Measurements from ENCODE around the gene EXOC3L2. TPM values are rescaled to one million over a fixed set of nuclear protein-coding genes. Genes with fewer than 3 reads are reported as not detected.

EXOC3L2 gene
- total RNA-seq, 1 donor from 2014 or later, result 5.5 TPM

DNA sequence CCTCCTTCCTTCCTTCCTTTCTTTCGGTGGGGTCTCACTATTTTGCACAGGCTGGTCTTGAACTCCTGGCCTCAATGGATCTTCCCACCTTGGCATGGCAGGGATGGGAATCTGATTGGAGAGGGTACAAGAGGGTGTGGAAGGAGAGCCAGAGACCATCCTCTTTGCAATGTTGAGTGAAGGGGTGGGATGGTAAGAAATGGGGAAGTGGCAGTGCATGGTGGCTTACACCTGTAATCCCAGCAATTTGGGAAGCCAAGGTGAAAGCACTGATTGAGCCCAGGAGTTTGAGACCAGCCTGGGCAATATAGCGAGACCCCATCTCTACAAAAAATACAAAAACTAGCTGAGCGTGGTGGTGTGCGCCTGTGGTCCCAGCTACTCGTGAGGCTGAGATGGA lies 61.1 kb downstream of the EXOC3L2 start:
- no peaks in the 10 kb centered on the region for H3K9me3 Mint-ChIP-seq (ENCODE audit: unreplicated experiment)
- no peak overlapping the region for H3K27ac Mint-ChIP-seq (ENCODE audit: unreplicated experiment)
- no peak for TF ChIP-seq CTCF (IDR thresholded peaks at IDR 0.05; ENCODE audit: unreplicated experiment)
- H3K4me3 Mint-ChIP-seq (ENCODE audit: unreplicated experiment), result no peak overlapping the region
- H3K36me3 Mint-ChIP-seq (ENCODE audit: low read depth, unreplicated experiment), result peaks cover 12% of the 10 kb centered on the region
- peaks cover 23% of the 10 kb centered on the region for H3K4me1 Mint-ChIP-seq (ENCODE audit: unreplicated experiment)
- peaks cover 10% of the 10 kb centered on the region for H3K27me3 Mint-ChIP-seq (ENCODE audit: unreplicated experiment)
- DNase-seq (ENCODE audit: low spot score), result no peak

GRCh38 chr19:45182758-45183157 lies 62.4 kb downstream of the EXOC3L2 start:
- peaks cover 28% of the 10 kb centered on the region for H3K4me1 Mint-ChIP-seq (ENCODE audit: unreplicated experiment)
- no peaks in the 10 kb centered on the region for H3K9me3 Mint-ChIP-seq (ENCODE audit: unreplicated experiment)
- H3K4me3 Mint-ChIP-seq (ENCODE audit: unreplicated experiment), result peak overlapping the region; percentile 35
- no peak for DNase-seq (ENCODE audit: low spot score)
- no peak overlapping the region for H3K27ac Mint-ChIP-seq (ENCODE audit: unreplicated experiment)
- peaks cover 14% of the 10 kb centered on the region for H3K27me3 Mint-ChIP-seq (ENCODE audit: unreplicated experiment)
- peaks cover 17% of the 10 kb centered on the region for H3K36me3 Mint-ChIP-seq (ENCODE audit: low read depth, unreplicated experiment)
- TF ChIP-seq CTCF (IDR thresholded peaks at IDR 0.05; ENCODE audit: unreplicated experiment), result no peak

GRCh38 chr19:45180936-45181335 lies 64.3 kb downstream of the EXOC3L2 start:
- Mint-ChIP-seq H3K4me1 (ENCODE audit: unreplicated experiment) (peaks cover 33% of the 10 kb centered on the region), H3K9me3 (ENCODE audit: unreplicated experiment) (no peaks in the 10 kb centered on the region), H3K4me3 (ENCODE audit: unreplicated experiment) (peak overlapping the region; percentile 85), H3K27ac (ENCODE audit: unreplicated experiment) (peak overlapping the region; percentile 52), H3K36me3 (ENCODE audit: low read depth, unreplicated experiment) (peaks cover 17% of the 10 kb centered on the region), H3K27me3 (ENCODE audit: unreplicated experiment) (peaks cover 12% of the 10 kb centered on the region)
- no peak for DNase-seq (ENCODE audit: low spot score)
- TF ChIP-seq CTCF (IDR thresholded peaks at IDR 0.05; ENCODE audit: unreplicated experiment), result no peak

DNA sequence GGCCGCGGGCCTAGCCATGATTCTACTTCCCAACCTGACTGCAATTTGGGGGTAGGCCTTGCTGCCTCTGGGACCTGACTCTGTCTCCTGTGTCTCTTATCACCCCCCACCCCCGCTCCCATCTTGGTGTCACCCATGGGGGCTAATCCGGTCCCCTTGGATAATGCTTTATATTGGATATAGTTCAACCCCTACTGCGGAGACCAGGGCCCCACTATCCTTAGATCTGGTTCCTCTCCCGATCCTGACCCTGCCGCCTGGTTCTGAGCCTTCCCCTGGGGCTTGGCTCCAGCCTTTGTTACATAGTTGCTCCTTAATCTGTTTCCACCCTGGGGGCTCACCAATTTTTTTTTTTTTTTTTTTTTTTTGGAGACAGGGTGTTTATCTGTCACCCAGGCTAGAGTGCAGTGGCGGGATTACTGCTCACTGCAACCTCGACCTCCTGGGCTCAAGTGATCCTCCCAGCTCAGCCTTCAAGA lies 65.3 kb downstream of the EXOC3L2 start:
- Mint-ChIP-seq H3K27me3 (ENCODE audit: unreplicated experiment) (peaks cover 9% of the 10 kb centered on the region), H3K36me3 (ENCODE audit: low read depth, unreplicated experiment) (peaks cover 21% of the 10 kb centered on the region), H3K27ac (ENCODE audit: unreplicated experiment) (no peak overlapping the region), H3K4me1 (ENCODE audit: unreplicated experiment) (peaks cover 40% of the 10 kb centered on the region), H3K9me3 (ENCODE audit: unreplicated experiment) (no peaks in the 10 kb centered on the region), H3K4me3 (ENCODE audit: unreplicated experiment) (peak overlapping the region; percentile 88)
- DNase-seq (ENCODE audit: low spot score), result no peak
- no peak for TF ChIP-seq CTCF (IDR thresholded peaks at IDR 0.05; ENCODE audit: unreplicated experiment)

DNA sequence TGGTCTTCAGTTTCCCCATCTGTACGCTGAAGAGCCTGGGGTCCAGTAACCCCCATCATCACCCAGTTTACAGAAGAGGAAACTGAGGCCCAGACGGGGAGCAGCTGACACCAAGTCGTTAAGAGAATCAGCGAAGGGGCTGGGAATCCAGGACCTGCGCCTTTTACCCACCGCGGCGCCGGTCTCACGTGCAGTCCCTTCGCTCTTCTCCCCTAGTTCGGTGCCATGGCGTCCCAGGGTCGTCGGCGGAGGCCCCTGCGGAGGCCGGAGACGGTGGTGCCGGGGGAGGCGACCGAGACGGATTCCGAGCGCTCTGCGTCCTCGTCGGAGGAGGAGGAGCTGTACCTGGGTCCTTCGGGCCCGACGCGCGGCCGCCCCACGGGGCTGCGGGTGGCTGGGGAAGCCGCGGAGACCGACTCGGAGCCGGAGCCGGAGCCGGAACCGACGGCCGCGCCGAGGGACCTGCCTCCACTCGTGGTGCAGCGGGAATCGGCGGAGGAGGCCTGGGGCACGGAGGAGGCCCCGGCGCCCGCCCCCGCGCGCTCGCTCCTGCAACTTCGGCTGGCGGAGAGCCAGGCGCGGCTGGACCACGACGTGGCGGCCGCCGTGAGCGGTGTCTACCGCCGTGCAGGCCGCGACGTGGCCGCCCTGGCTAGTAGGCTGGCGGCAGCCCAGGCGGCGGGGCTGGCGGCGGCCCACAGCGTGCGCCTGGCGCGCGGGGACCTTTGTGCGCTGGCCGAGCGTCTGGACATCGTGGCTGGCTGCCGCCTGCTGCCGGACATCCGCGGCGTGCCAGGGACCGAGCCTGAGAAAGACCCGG lies 65.9 kb downstream of the EXOC3L2 start:
- Mint-ChIP-seq H3K4me3 (ENCODE audit: unreplicated experiment) (peak overlapping the region; percentile 99), H3K9me3 (ENCODE audit: unreplicated experiment) (no peaks in the 10 kb centered on the region), H3K4me1 (ENCODE audit: unreplicated experiment) (peaks cover 40% of the 10 kb centered on the region), H3K27me3 (ENCODE audit: unreplicated experiment) (peaks cover 9% of the 10 kb centered on the region), H3K27ac (ENCODE audit: unreplicated experiment) (peak overlapping the region; percentile 94), H3K36me3 (ENCODE audit: low read depth, unreplicated experiment) (peaks cover 21% of the 10 kb centered on the region)
- TF ChIP-seq CTCF (IDR thresholded peaks at IDR 0.05; ENCODE audit: unreplicated experiment), result no peak
- no peak for DNase-seq (ENCODE audit: low spot score)
